GM12865 (cell line): ENCODE results near the gene ANTXRL.
"Not testable (repeated sequence)": the region's sequence is repeated elsewhere in the genome, so short reads cannot be mapped to it uniquely, and the experiment has no call there.

Experiments used
- DNase-seq: peaks from one replicate; pipeline ENCODE4 v3.0.0; 2010; ENCODE audit warnings: low read depth
- H3K4me3 ChIP-seq: 2 replicates; pipeline ENCODE4 v1.5.1; 2011; ENCODE audit warnings: mild to moderate bottlenecking, low read depth, low read length, control low read depth
- TF ChIP-seq, protein P1 (sequence below): IDR thresholded peaks from 2 replicates; pipeline ENCODE4 v1.5.1; 2011; ENCODE audit warnings: low read length, control low read depth, low read depth, inconsistent platforms; ENCODE audit not compliant: insufficient read depth; ENCODE audit errors: missing control alignments

ANTXRL gene

GRCh38 chr10:46286991-46287693, at the start of gene ANTXRL:
Gene ANTXRL, plus strand, starts transcription at chr10:46286997. Its CDS starts 266 bp downstream, at chr10:46287263.
- no peak within 1 kb of the TSS for H3K4me3 ChIP-seq

GRCh38 chr10:46237815-46238510, 48.8 kb upstream of the ANTXRL start:
- no peak for DNase-seq
- TF ChIP-seq, protein P1, sequence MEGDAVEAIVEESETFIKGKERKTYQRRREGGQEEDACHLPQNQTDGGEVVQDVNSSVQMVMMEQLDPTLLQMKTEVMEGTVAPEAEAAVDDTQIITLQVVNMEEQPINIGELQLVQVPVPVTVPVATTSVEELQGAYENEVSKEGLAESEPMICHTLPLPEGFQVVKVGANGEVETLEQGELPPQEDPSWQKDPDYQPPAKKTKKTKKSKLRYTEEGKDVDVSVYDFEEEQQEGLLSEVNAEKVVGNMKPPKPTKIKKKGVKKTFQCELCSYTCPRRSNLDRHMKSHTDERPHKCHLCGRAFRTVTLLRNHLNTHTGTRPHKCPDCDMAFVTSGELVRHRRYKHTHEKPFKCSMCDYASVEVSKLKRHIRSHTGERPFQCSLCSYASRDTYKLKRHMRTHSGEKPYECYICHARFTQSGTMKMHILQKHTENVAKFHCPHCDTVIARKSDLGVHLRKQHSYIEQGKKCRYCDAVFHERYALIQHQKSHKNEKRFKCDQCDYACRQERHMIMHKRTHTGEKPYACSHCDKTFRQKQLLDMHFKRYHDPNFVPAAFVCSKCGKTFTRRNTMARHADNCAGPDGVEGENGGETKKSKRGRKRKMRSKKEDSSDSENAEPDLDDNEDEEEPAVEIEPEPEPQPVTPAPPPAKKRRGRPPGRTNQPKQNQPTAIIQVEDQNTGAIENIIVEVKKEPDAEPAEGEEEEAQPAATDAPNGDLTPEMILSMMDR = no peak
- no peak overlapping the region for H3K4me3 ChIP-seq

More at GRCh38 chr10:46286991-46287693, at the start of gene ANTXRL:
- DNase-seq = no peak
- TF ChIP-seq, protein P1 = no peak

- peak; percentile 59 for DNase-seq
- TF ChIP-seq, protein P1 = no peak
- H3K4me3 ChIP-seq = no peak overlapping the region
Observed at GRCh38 chr10:46239247-46239646, 47.5 kb upstream of the ANTXRL start.

GRCh38 chr10:46239993-46240683, 46.7 kb upstream of the ANTXRL start:
- TF ChIP-seq, protein P1 = no peak
- DNase-seq = no peak
- no peak overlapping the region for H3K4me3 ChIP-seq

GRCh38 chr10:46240684-46241565, 45.9 kb upstream of the ANTXRL start:
- TF ChIP-seq, protein P1 = no peak
- peak; percentile 18 for DNase-seq
- H3K4me3 ChIP-seq = no peak overlapping the region

GRCh38 chr10:46245381-46245900, 41.4 kb upstream of the ANTXRL start:
- TF ChIP-seq, protein P1 = no peak
- no peak overlapping the region for H3K4me3 ChIP-seq
- DNase-seq = no peak

DNA sequence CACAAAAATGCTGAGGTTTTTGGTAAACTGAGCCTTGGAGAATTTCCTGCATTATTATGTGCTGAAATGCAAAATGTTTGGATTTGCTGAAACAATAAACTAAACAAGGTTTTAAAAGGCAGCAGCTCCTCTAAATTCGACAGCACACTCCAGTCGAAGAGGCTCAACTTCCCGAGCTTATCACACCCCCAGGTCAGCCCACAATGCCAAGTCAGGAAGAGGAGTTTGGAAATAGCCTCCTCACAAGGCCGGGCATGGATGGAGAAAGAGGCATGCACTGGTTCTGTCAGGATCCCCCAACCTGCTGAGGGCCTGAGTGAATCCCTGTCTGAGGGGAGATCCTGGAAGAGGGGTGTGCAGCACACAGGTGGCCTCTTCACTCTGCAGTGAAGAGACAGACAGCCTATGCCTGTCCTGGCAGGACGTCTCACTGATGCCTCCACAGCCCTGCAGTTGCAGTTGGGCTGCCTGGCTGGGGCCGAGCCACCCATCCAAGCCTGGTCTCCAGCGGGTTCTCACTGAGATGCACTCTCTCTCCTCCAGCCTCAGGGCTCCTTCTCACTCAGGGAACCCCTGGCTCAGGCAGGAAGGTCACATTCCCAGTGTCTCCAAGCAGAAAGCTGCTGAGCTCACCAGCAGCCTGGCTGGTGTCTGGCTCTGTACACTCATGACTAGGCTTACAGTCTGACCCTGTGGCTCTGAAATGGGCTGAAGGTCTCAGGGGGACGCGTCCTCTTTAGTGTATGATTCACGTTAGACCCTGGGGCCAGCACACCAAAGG, 40.2 kb upstream of the ANTXRL start:
- not testable (repeated sequence) for DNase-seq, H3K4me3 ChIP-seq
